ENCODE data around the gene COPS6.
A peak's percentile ranks its signal among the peaks of the same experiment; 100 is the strongest.

DNA sequence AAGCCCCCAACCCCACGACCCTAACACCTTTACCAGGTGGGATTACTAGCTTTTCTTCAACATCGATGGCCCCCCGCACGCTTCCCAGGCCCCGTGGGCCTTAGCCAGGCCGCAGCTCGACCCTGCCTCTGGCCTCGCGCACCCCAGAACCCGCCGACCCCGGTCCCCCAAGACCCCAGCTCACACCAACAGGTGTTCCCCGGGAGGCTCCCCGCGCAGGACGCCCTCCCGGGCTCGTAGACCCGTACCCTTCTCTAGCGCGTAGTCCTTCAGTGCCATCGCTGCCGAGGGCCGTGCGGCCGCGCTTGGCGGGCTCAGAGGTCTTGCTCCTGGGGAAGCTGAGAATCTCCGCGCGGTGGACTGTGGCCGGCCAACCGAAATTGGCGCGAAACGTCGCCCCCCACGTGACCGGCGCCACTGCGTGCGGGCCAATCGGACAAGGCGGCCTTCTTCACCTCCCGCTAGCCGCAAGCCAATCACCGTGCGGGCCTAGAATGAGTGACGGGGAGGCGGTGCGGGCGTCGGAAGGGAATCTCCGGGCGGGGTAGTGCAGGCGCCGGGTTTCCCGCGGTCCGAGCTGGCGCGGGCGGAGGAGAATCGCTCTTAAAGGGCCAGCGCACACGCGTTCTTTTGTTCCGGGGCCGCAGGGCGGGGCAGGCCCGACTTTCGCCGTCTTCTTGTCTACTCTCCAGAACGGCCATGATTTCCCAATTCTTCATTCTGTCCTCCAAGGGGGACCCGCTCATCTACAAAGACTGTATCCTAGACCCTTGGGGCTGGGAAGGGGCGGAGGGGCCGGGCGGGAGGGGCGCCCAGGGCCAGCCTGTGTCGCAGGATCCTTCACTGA lies 12.5 kb downstream of the COPS6 start, which contains the start of the genes AP4M1 and MCM7:
- TF ChIP-seq POLR2A (IDR thresholded peaks at IDR 0.05; ENCODE audit: low read depth, low read length) (peak; percentile 78), POLR2AphosphoS5 (IDR thresholded peaks at IDR 0.05; ENCODE audit: low read depth, low read length) (peak; percentile 78), TAF1 (IDR thresholded peaks at IDR 0.05; ENCODE audit: borderline replicate concordance, low read depth, low read length) (peak; percentile 58; the same call in 1 of the 2 replicates)

Data from GM12892 (cell line).